ENCODE results near the gene DNTT.

DNA sequence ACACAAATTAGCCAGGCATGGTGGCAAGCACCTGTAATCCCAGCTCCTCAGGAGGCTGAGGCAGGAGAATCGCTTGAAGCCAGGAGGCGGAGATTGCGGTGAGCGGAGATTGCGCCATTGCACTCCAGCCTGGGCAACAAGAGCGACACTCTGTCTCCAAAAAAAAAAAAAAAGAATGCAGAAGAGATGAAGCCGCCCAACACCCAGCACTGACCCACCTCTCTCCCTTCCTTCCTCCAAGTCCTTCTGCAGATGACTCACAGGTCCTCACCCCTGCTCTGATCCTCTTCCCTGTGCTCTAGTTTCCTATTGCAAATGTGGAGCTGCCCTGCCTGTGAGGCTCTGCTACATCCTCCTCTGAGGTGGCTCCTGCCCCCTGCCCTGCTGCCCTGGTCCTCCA, 76.6 kb downstream of the DNTT start:
- no peak for TF ChIP-seq CTCF (IDR thresholded peaks at IDR 0.05)
- TF ChIP-seq POLR2A (IDR thresholded peaks at IDR 0.05), result no peak

All from lower leg skin (tissue), 3 donors.